DND-41 (cell line): ENCODE measurements around the gene ACCSL.

ENCODE experiments used
- ATAC-seq: fragments of 200-7000 bp; cut with Tn5 transposase; 3 replicates; pipeline ENCODE4 v1.9.1; 2021; ENCODE audit warnings: low read depth; ENCODE audit not compliant: insufficient read depth
- DNase-seq: peaks from one replicate; pipeline ENCODE4 v3.0.0-alpha.2; 2020
- H2AFZ ChIP-seq: 2 replicates; pipeline ENCODE4 v1.6.0; 2012; ENCODE audit warnings: low read depth, low read length
- H3K27ac ChIP-seq: 2 replicates; pipeline ENCODE4 v1.5.1; 2012; ENCODE audit warnings: low read length, inconsistent platforms
- H3K27me3 ChIP-seq: fragments of 200-600 bp; sonication (generic); 2 replicates; pipeline ENCODE4 v1.6.0; 2012; ENCODE audit warnings: low read length, mild to moderate bottlenecking, inconsistent platforms; ENCODE audit not compliant: insufficient read depth, poor library complexity
- H3K36me3 ChIP-seq: 2 replicates; pipeline ENCODE4 v1.5.1; 2012; ENCODE audit warnings: low read length, inconsistent platforms; ENCODE audit not compliant: insufficient read depth
- H3K4me1 ChIP-seq: 2 replicates; pipeline ENCODE4 v1.5.1; 2012; ENCODE audit warnings: mild to moderate bottlenecking, low read length; ENCODE audit not compliant: insufficient read depth
- H3K4me2 ChIP-seq: 2 replicates; pipeline ENCODE4 v1.6.0; 2012; ENCODE audit warnings: mild to moderate bottlenecking, moderate library complexity, low read length, inconsistent platforms; ENCODE audit not compliant: insufficient read depth
- H3K4me3 ChIP-seq, 2 experiments: fragments of 200-600 bp in 1 of 2; shearing (Covaris generic) in 1 of 2; 2 replicates each; pipeline ENCODE4 v1.5.1; 2012 to 2016; ENCODE audit warnings: inconsistent platforms in 2 of 2, low read length in 2 of 2, mild to moderate bottlenecking in 2 of 2, low read depth in 1 of 2, moderate library complexity in 1 of 2
- H3K79me2 ChIP-seq: 2 replicates; pipeline ENCODE4 v1.6.0; 2012; ENCODE audit warnings: low read length, inconsistent platforms; ENCODE audit not compliant: insufficient read depth
- H3K9ac ChIP-seq: 2 replicates; pipeline ENCODE4 v1.6.0; 2012; ENCODE audit warnings: low read depth, mild to moderate bottlenecking, inconsistent platforms, low read length, moderate library complexity
- H3K9me3 ChIP-seq: 2 replicates; pipeline ENCODE4 v1.5.1; 2012; ENCODE audit warnings: low read length, moderate library complexity, mild to moderate bottlenecking, inconsistent platforms; ENCODE audit not compliant: insufficient read depth, severe bottlenecking
- H4K20me1 ChIP-seq: 2 replicates; pipeline ENCODE4 v1.6.0; 2012; ENCODE audit warnings: low read length; ENCODE audit not compliant: insufficient read depth
- EZH2 ChIP-seq: IDR thresholded peaks from 3 replicates; pipeline ENCODE4 v1.6.1; 2012; ENCODE audit warnings: borderline replicate concordance, low read depth, mild to moderate bottlenecking, moderate library complexity, low read length, inconsistent platforms; ENCODE audit not compliant: severe bottlenecking
- TF ChIP-seq, protein P1 (sequence below): IDR thresholded peaks from 2 replicates; pipeline ENCODE4 v1.5.1; 2012; ENCODE audit warnings: borderline replicate concordance, low read length, moderate library complexity, mild to moderate bottlenecking; ENCODE audit not compliant: poor library complexity, severe bottlenecking; ENCODE audit errors: extremely low read depth

The ACCSL gene

DNA sequence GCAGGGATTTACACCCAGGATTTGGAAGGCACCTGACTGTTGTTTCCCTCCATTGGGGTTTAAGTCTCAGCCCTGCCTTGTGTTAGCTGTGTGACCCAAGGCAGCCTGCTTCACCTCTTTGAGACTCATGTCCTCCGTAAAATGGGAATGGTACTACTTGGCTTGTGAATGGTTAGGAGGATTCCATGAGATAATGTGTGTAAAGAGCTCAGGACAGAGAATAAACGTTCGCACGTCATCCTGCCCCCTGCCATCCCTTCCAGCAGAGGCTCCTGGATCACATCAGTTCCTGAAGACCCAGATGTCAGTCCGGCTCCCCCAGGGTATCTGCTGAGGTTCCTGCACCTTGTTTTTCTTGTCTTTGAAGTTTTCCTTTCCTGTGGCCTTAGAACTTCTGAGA, 16.8 kb upstream of the ACCSL start:
- ATAC-seq: no peak
- Histone ChIP-seq H3K79me2 (no peaks in the 10 kb centered on the region), H2AFZ (no peak overlapping the region), H3K27me3 (no peaks in the 10 kb centered on the region), H3K36me3 (no peaks in the 10 kb centered on the region), H3K9ac (no peak overlapping the region), H4K20me1 (no peaks in the 10 kb centered on the region), H3K4me1 (no peaks in the 10 kb centered on the region), H3K9me3 (no peaks in the 10 kb centered on the region), H3K4me2 (no peak overlapping the region), H3K27ac (no peak overlapping the region), H3K4me3 (no peak overlapping the region)
- DNase-seq: no peak
- TF ChIP-seq EZH2: no peak
- TF ChIP-seq, protein P1, sequence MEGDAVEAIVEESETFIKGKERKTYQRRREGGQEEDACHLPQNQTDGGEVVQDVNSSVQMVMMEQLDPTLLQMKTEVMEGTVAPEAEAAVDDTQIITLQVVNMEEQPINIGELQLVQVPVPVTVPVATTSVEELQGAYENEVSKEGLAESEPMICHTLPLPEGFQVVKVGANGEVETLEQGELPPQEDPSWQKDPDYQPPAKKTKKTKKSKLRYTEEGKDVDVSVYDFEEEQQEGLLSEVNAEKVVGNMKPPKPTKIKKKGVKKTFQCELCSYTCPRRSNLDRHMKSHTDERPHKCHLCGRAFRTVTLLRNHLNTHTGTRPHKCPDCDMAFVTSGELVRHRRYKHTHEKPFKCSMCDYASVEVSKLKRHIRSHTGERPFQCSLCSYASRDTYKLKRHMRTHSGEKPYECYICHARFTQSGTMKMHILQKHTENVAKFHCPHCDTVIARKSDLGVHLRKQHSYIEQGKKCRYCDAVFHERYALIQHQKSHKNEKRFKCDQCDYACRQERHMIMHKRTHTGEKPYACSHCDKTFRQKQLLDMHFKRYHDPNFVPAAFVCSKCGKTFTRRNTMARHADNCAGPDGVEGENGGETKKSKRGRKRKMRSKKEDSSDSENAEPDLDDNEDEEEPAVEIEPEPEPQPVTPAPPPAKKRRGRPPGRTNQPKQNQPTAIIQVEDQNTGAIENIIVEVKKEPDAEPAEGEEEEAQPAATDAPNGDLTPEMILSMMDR: no peak

DNA sequence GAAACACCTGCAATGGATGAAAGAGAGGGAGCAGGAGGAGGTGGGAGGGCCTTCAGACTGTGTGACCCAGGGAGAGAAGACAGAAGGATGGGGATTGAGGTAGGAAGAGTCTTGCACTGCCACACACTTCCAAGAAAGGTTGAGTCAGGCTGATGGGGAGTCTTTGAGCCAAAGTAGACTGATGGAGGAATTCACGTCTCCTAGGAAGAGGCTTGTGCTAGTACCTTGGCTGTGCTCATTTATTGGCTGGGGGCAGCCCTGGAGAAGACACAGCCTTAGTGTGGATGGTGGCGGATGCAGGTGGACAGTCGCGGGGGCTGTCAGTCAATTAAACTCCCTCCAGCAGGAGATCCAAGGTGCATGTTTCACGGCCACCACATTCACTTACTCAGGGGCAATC, 16.2 kb upstream of the ACCSL start:
- Histone ChIP-seq H4K20me1 (no peaks in the 10 kb centered on the region), H3K27me3 (no peaks in the 10 kb centered on the region), H3K79me2 (no peaks in the 10 kb centered on the region), H3K9ac (no peak overlapping the region), H3K4me2 (no peak overlapping the region), H3K9me3 (no peaks in the 10 kb centered on the region), H3K4me3 (no peak overlapping the region), H3K4me1 (no peaks in the 10 kb centered on the region), H3K27ac (no peak overlapping the region), H3K36me3 (no peaks in the 10 kb centered on the region), H2AFZ (no peak overlapping the region)
- DNase-seq (no peak), ATAC-seq (no peak)
- TF ChIP-seq, protein P1: no peak
- no peak for TF ChIP-seq EZH2

DNA sequence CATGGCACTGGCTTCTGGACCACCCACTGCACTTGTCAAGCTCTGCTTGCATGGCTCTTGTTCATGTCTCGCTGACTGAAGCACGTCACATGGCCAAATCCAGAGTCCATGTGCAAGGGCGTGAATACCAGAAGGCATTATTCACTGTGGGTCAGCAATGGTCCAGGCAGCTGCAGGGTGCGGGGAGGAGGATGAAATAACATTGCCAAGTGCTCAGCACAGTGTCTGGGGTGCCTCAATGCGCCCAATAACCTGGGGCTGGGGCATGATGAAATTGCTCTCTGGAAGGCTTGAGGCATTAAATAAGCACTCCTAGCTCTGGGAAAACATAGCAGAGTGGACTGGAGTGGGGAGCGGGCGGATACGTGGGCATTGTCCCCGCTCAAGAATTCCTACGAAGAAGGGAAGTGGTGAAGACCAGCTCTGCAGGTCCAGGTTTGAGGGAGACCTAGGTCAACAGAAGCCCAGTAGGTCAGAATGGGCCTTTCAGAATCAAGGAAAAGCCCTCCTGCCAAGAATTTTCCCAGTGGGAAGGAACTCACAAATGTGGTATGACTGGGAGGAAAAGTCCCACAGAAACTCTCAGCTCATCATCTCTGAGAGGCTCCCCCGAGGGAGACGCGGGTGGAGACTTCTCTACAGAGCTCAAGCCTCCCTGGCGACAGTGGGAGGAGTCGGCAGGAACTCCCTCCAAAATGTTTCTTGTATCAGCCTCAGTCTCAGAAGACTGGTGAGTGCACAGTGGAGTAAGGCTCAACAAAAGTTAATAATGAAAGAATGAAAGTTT, 15.3 kb upstream of the ACCSL start:
- Histone ChIP-seq H3K4me3 (no peak overlapping the region), H3K9me3 (no peaks in the 10 kb centered on the region), H4K20me1 (no peaks in the 10 kb centered on the region), H3K4me1 (no peaks in the 10 kb centered on the region), H3K27me3 (no peaks in the 10 kb centered on the region), H3K9ac (no peak overlapping the region), H2AFZ (no peak overlapping the region), H3K36me3 (no peaks in the 10 kb centered on the region), H3K27ac (no peak overlapping the region), H3K79me2 (no peaks in the 10 kb centered on the region), H3K4me2 (no peak overlapping the region)
- DNase-seq (no peak), ATAC-seq (no peak)
- TF ChIP-seq, protein P1: no peak
- no peak for TF ChIP-seq EZH2

GRCh38 chr11:44033411-44033850, 14.3 kb upstream of the ACCSL start:
- H3K4me1 ChIP-seq: no peaks in the 10 kb centered on the region
- no peaks in the 10 kb centered on the region for H3K27me3 ChIP-seq
- H3K79me2 ChIP-seq: no peaks in the 10 kb centered on the region
- no peak overlapping the region for H2AFZ ChIP-seq
- no peak for DNase-seq
- ATAC-seq: no peak
- H3K36me3 ChIP-seq: no peaks in the 10 kb centered on the region
- H3K9ac ChIP-seq: no peak overlapping the region
- TF ChIP-seq EZH2: no peak
- TF ChIP-seq, protein P1: no peak
- H3K4me2 ChIP-seq: no peak overlapping the region
- H3K9me3 ChIP-seq: no peaks in the 10 kb centered on the region
- H4K20me1 ChIP-seq: 0 out of 2 replicates have a peak, but pooled peaks cover 3% of the 10 kb centered on the region
- no peak overlapping the region for H3K27ac ChIP-seq
- no peak overlapping the region for H3K4me3 ChIP-seq
